Upper lobe of right lung (tissue), 1 donor: ENCODE measurements around the gene PAFAH1B2. TPM values are rescaled to one million over a fixed set of nuclear protein-coding genes. Genes with fewer than 3 reads are reported as not detected.
A peak's percentile ranks its signal among the peaks of the same experiment; 100 is the strongest.

Source experiments
- ATAC-seq: fragments of 200-7000 bp; cut with Tn5 transposase; one replicate; pipeline ENCODE4 v1.9.1; 2020; ENCODE audit warnings: mild to moderate bottlenecking, moderate library complexity
- DNase-seq: peaks from one replicate; pipeline ENCODE4 v3.0.0-alpha.2; 2020
- H3K27ac ChIP-seq: fragments of 200-600 bp; one replicate; pipeline ENCODE4 v1.8.0; 2022
- H3K27me3 ChIP-seq: fragments of 200-600 bp; one replicate; pipeline ENCODE4 v1.8.0; 2022; ENCODE audit warnings: mild to moderate bottlenecking
- H3K36me3 ChIP-seq: fragments of 200-600 bp; one replicate; pipeline ENCODE4 v1.8.0; 2022
- H3K4me1 ChIP-seq: fragments of 200-600 bp; one replicate; pipeline ENCODE4 v1.8.0; 2022
- H3K4me3 ChIP-seq: fragments of 200-600 bp; one replicate; pipeline ENCODE4 v1.8.0; 2022; ENCODE audit warnings: mild to moderate bottlenecking
- H3K9me3 ChIP-seq: fragments of 200-600 bp; one replicate; pipeline ENCODE4 v1.8.0; 2022
- intact Hi-C: fragments of 100-400 bp; cut with DNase I; formaldehyde crosslinking; loops from one replicate; pipeline ENCODE4 v1.11.0; 2022
- total RNA-seq: library from RNA; stranded (reverse); fragmentation: NEBNext Ultra II Directional; extraction: Animal tissue kit (Norgen Biotek cat#: 25700); gene quantifications from one replicate; pipeline ENCODE4 v1.2.1, GENCODE V29; 2021
- TF ChIP-seq, protein P1 (sequence below): fragments of 200-600 bp; IDR thresholded peaks from one replicate; pipeline ENCODE4 v1.8.0; 2022; ENCODE audit warnings: antibody characterized with exemption
- donor health status: DM: no; HTN: yes; CAD: no; lungs with severe emphysema.

PAFAH1B2 gene
- total RNA-seq, 1 donor from 2014 or later = 86.9 TPM

DNA sequence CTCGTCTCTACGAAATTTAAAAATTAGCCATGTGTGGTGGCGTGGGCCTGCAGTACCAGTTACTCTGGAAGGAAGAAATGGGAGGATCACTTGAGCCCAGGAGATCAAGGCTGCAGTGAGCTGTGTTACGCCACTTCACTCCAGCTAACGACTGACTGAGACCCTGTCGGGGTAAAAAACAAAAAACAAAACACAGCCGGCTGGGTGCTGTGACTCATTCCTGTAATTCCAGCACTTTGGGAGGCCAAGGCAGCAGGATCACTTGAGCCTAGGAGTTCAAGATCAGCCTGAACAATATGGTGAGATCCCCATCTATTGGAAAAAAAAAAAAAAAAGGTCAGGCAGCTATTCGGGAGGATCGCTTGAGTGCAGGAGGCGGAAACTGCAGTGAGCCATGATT lies 2.4 kb downstream of the PAFAH1B2 start:
- no peak for DNase-seq
- TF ChIP-seq, protein P1, sequence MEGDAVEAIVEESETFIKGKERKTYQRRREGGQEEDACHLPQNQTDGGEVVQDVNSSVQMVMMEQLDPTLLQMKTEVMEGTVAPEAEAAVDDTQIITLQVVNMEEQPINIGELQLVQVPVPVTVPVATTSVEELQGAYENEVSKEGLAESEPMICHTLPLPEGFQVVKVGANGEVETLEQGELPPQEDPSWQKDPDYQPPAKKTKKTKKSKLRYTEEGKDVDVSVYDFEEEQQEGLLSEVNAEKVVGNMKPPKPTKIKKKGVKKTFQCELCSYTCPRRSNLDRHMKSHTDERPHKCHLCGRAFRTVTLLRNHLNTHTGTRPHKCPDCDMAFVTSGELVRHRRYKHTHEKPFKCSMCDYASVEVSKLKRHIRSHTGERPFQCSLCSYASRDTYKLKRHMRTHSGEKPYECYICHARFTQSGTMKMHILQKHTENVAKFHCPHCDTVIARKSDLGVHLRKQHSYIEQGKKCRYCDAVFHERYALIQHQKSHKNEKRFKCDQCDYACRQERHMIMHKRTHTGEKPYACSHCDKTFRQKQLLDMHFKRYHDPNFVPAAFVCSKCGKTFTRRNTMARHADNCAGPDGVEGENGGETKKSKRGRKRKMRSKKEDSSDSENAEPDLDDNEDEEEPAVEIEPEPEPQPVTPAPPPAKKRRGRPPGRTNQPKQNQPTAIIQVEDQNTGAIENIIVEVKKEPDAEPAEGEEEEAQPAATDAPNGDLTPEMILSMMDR = no peak
- intact Hi-C loops = no loop called here
- ATAC-seq = no peak
- H3K4me3 ChIP-seq = no peak overlapping the region
- H3K4me1 ChIP-seq = peaks cover 37% of the 10 kb centered on the region
- H3K9me3 ChIP-seq = no peaks in the 10 kb centered on the region
- peaks cover 9% of the 10 kb centered on the region for H3K36me3 ChIP-seq
- no peak overlapping the region for H3K27ac ChIP-seq
- no peaks in the 10 kb centered on the region for H3K27me3 ChIP-seq

DNA sequence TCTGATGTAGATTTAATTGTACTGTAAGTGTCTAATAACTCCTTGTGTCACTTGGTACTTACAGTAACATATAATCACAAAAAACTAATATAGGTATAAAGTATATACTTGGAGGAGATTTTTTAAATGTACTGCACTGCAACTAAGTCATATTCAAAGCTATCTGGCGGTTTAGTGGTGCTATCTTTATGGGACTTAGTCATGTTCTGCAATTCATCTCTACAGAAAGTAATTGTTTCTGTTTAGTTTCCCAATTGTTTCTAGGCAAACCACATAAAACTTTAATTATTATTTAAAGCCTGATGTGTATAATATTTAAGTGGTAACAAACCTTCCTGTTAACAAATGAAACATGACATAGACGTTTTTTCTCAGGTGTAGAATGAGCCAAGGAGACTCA lies 8.0 kb downstream of the PAFAH1B2 start:
- TF ChIP-seq, protein P1 = no peak
- Histone ChIP-seq H3K4me1 (peaks cover 16% of the 10 kb centered on the region), H3K27ac (no peak overlapping the region), H3K4me3 (no peak overlapping the region), H3K9me3 (no peaks in the 10 kb centered on the region), H3K27me3 (no peaks in the 10 kb centered on the region), H3K36me3 (peaks cover 21% of the 10 kb centered on the region)
- no peak for DNase-seq
- no peak for ATAC-seq
- intact Hi-C loops = no loop called here

DNA sequence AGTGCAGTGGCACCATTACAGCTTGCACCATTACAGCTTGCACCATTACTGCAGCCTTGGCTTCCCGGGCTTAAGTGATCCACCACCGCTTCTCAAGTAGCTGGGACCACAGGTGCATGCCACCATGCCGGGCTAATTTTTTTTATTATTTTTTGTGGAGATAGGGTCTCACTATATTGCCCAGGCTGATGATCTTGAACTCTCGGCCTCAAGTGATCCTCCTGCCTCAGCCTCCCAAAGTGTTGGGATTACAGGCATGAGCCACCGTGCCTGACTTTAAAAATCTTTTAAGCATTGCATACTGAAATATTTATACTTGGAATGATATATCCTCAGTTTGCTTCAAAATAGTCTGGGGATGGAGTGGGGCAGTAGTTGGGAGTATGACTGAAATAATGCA lies 10.4 kb downstream of the PAFAH1B2 start:
- no peak for ATAC-seq

DNA sequence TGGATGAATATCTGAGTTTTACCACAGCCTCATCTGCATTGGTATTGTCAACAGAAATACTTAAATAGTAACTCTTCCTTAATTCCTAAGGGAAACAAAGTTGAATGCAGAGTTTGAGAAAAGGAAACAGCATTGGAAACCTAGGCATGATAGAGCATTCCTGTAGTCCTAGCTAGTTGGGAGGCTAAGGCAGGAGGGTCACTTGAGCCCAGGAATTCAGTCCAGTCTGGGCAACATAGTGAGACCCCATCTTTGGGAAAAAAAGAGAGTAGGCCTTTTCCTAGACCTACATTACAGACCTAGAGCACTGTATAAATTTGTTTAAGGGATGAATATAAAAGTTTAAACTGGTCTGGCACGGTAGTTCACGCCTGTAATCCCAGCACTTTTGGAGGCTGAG lies 13.4 kb downstream of the PAFAH1B2 start:
- H3K27me3 ChIP-seq = no peaks in the 10 kb centered on the region
- no peak overlapping the region for H3K27ac ChIP-seq
- peaks cover 48% of the 10 kb centered on the region for H3K36me3 ChIP-seq
- TF ChIP-seq, protein P1 = no peak
- intact Hi-C loops = no loop called here
- ATAC-seq (no peak), DNase-seq (no peak)
- peaks cover 18% of the 10 kb centered on the region for H3K4me1 ChIP-seq
- H3K9me3 ChIP-seq = no peaks in the 10 kb centered on the region
- H3K4me3 ChIP-seq = no peak overlapping the region

More for the DNA sequence above, 10.4 kb downstream of the PAFAH1B2 start:
- H3K4me3 ChIP-seq = no peak overlapping the region
- TF ChIP-seq, protein P1 = no peak
- no peaks in the 10 kb centered on the region for H3K9me3 ChIP-seq
- H3K27me3 ChIP-seq = no peaks in the 10 kb centered on the region
- H3K27ac ChIP-seq = no peak overlapping the region
- H3K36me3 ChIP-seq = peaks cover 19% of the 10 kb centered on the region
- no peak for DNase-seq
- intact Hi-C loops = no loop called here
- peaks cover 8% of the 10 kb centered on the region for H3K4me1 ChIP-seq

DNA sequence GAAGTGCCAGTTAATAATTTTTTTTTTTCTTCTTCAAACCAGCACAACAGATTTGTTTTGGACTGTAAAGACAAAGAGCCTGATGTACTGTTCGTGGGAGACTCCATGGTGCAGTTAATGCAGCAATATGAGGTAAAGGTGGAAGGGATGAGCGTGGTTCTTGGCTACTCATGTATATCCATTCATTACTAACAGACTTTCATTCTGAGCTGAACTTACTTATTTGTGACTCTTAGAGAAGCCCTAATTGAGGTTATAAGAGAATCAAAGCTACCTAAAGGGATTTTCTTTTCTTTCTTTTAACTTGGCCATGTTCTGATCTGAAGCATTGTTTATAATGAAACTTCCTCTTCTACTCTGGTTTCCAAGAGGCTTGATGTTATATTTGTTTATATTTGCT lies 15.8 kb downstream of the PAFAH1B2 start:
- H3K27ac ChIP-seq = no peak overlapping the region
- ATAC-seq (no peak), DNase-seq (no peak)
- H3K27me3 ChIP-seq = no peaks in the 10 kb centered on the region
- H3K4me3 ChIP-seq = no peak overlapping the region
- intact Hi-C loops = no loop called here
- no peaks in the 10 kb centered on the region for H3K9me3 ChIP-seq
- TF ChIP-seq, protein P1 = no peak
- peaks cover 67% of the 10 kb centered on the region for H3K36me3 ChIP-seq
- H3K4me1 ChIP-seq = peaks cover 18% of the 10 kb centered on the region

DNA sequence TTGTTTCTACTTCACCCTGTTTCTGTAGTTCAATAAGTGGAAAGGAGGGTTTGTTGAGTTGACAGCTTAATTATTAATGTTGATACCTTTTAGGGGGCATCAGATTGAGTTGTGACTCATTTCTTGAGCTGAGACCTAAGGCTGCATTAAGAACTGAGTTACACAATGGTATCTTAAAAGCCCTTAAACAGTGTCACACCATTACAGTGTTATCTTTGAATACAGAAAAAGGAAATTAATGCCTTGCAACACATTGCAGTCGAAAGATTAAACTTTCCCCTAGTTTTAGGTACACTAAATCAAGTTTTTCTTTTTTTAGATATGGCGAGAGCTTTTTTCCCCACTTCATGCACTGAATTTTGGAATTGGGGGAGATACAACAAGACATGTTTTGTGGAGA lies 16.7 kb downstream of the PAFAH1B2 start:
- H3K27ac ChIP-seq = peak overlapping the region; percentile 39
- intact Hi-C loops = no loop called here
- peak; percentile 38 for ATAC-seq

More for the DNA sequence above, 16.7 kb downstream of the PAFAH1B2 start:
- Histone ChIP-seq H3K4me3 (no peak overlapping the region), H3K36me3 (peaks cover 72% of the 10 kb centered on the region), H3K27me3 (no peaks in the 10 kb centered on the region), H3K9me3 (no peaks in the 10 kb centered on the region), H3K4me1 (peaks cover 18% of the 10 kb centered on the region)
- TF ChIP-seq, protein P1 = no peak
- DNase-seq = no peak
